Activated CD4-positive, alpha-beta T cell treated with anti-CD3 and anti-CD28 coated beads for 4 hours (primary cell): Measurements from ENCODE around the gene CA4.
"Not testable (repeated sequence)": the region's sequence is repeated elsewhere in the genome, so short reads cannot be mapped to it uniquely, and the experiment has no call there.

Source experiments
- DNase-seq, 2 donors: peaks; one replicate each; pipeline ENCODE4 v3.0.0-alpha.2; 2020

Gene CA4

GRCh38 chr17:60178180-60178579, 28.4 kb downstream of the CA4 start:
- not testable (repeated sequence) for DNase-seq

- DNase-seq = not testable (repeated sequence)
Measured at GRCh38 chr17:60180380-60180779, 30.6 kb downstream of the CA4 start.

- DNase-seq = not testable (repeated sequence)
Measured at GRCh38 chr17:60186372-60186771, 36.6 kb downstream of the CA4 start.

GRCh38 chr17:60186846-60187745, 37.3 kb downstream of the CA4 start:
- DNase-seq = not testable (repeated sequence)

DNA sequence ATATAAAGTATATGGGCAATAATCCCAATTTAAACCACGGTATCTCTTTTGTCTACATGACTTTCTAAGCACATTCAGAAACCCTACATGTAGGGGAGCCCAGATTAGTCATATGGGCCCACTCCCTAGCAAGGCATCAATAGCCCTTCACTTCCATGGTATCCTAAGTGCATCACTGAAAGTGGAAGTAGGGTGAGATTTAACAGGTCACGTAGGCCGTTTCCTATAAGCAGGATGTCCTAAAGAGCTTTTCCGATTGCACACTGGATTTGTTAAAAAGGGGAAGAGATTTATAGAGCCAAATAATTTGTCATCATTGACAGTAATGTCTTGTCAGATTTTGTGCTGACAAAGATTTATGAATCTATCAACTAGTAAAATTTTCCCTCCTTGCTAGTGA, 39.0 kb downstream of the CA4 start:
- no peak for DNase-seq

- DNase-seq = not testable (repeated sequence)
Measured at GRCh38 chr17:60190032-60190431, 40.3 kb downstream of the CA4 start.

DNA sequence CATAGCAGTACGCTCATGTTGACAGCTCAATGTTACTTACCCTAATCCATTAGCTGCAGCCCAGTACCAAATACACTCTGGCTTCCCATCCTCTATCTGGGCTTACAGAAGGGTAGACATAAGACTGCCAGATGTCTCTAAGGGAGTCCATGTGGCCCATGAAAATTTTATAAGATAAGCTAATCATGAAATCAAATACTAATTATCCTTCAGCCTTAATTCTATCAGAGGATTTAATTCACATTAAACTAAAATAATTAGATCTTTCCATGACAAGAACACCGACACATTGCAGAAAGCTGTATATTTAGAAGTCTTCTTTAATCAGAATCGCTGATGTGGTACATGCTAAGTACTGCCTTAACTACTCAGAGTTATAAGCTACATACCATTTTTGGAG, 43.3 kb downstream of the CA4 start:
- not testable (repeated sequence) for DNase-seq

GRCh38 chr17:60193482-60193881, 43.7 kb downstream of the CA4 start:
- no peak for DNase-seq

DNA sequence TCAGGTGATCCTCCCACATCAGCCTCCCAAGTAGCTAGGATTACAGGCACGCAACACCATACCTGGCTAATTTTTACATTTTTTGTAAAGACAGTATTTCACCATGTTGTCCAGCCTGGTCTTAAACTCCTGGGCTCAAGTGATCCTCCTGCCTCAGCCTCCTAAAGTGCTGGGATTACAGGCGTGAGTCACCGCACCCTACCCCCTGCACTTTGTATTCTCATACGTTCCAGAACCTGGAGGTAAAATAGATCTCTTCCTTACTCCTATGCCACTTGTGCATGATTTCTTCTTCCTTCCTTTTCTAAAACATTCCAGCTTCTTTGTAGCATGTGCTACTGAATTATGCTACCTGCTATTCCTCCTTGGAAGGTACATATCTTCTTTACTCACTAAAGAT, 44.4 kb downstream of the CA4 start:
- not testable (repeated sequence) for DNase-seq

- not testable (repeated sequence) for DNase-seq
Measured at GRCh38 chr17:60198630-60199029, 48.9 kb downstream of the CA4 start.

- DNase-seq = not testable (repeated sequence)
Measured at GRCh38 chr17:60205782-60206181, 56.0 kb downstream of the CA4 start.

DNA sequence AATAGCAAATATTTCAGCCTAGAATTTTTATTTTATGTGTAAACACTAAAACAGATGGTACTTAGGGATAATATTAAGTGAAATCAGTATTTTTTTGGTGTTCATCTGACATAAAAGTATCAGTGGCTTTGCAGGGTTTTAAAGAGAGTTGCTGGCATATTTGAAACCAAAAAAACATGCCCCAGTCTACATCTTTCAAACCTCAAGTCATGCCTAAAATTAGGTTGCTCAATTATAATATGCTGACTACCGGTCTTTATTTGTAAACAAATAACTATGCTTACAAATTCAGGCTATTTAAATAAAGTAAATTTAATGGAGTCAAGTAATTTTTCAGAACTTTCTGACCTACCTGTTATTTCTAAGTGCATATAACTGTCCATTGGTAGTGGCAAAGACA, 58.5 kb downstream of the CA4 start:
- DNase-seq = not testable (repeated sequence)
